Central memory CD8-positive, alpha-beta T cell (primary cell): Measurements from ENCODE around the gene FANCM.
A peak's percentile ranks its signal among the peaks of the same experiment; 100 is the strongest.

Experiments
- ATAC-seq: fragments of 150-1000 bp; cut with Tn5 transposase; replicated peaks from 2 replicates; pipeline ENCODE4 v1.10.0; 2022; ENCODE audit warnings: mild to moderate bottlenecking, moderate FRiP score, moderate number of reproducible peaks; ENCODE audit not compliant: poor library complexity, severe bottlenecking; ENCODE audit errors: extremely low read depth
- DNase-seq, 2 donors: peaks; one replicate each; pipeline ENCODE4 v3.0.0; 2021; ENCODE audit warnings: low spot score in 2 of 2
- H3K27ac Mint-ChIP-seq: one replicate; pipeline ENCODE4 v1.8.0; 2022; ENCODE audit warnings: low read depth, mild to moderate bottlenecking, moderate library complexity, mixed read lengths
- H3K27me3 Mint-ChIP-seq: one replicate; pipeline ENCODE4 v1.8.0; 2022; ENCODE audit warnings: mixed read lengths
- H3K36me3 Mint-ChIP-seq: one replicate; pipeline ENCODE4 v1.8.0; 2022; ENCODE audit warnings: mild to moderate bottlenecking, moderate library complexity, mixed read lengths; ENCODE audit not compliant: insufficient read depth
- H3K4me1 Mint-ChIP-seq: one replicate; pipeline ENCODE4 v1.8.0; 2022; ENCODE audit warnings: mixed read lengths
- H3K4me3 Mint-ChIP-seq: one replicate; pipeline ENCODE4 v1.8.0; 2022; ENCODE audit warnings: mild to moderate bottlenecking, moderate library complexity, mixed read lengths
- H3K9me3 Mint-ChIP-seq: one replicate; pipeline ENCODE4 v1.8.0; 2022; ENCODE audit warnings: mixed read lengths

The FANCM gene, protein sequence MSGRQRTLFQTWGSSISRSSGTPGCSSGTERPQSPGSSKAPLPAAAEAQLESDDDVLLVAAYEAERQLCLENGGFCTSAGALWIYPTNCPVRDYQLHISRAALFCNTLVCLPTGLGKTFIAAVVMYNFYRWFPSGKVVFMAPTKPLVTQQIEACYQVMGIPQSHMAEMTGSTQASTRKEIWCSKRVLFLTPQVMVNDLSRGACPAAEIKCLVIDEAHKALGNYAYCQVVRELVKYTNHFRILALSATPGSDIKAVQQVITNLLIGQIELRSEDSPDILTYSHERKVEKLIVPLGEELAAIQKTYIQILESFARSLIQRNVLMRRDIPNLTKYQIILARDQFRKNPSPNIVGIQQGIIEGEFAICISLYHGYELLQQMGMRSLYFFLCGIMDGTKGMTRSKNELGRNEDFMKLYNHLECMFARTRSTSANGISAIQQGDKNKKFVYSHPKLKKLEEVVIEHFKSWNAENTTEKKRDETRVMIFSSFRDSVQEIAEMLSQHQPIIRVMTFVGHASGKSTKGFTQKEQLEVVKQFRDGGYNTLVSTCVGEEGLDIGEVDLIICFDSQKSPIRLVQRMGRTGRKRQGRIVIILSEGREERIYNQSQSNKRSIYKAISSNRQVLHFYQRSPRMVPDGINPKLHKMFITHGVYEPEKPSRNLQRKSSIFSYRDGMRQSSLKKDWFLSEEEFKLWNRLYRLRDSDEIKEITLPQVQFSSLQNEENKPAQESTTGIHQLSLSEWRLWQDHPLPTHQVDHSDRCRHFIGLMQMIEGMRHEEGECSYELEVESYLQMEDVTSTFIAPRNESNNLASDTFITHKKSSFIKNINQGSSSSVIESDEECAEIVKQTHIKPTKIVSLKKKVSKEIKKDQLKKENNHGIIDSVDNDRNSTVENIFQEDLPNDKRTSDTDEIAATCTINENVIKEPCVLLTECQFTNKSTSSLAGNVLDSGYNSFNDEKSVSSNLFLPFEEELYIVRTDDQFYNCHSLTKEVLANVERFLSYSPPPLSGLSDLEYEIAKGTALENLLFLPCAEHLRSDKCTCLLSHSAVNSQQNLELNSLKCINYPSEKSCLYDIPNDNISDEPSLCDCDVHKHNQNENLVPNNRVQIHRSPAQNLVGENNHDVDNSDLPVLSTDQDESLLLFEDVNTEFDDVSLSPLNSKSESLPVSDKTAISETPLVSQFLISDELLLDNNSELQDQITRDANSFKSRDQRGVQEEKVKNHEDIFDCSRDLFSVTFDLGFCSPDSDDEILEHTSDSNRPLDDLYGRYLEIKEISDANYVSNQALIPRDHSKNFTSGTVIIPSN (N-terminal part only)

GRCh38 chr14:45135659-45136395 is at the start of gene FANCM:
Gene FANCM, plus strand, starts transcription at chr14:45135930. Its CDS starts 102 bp downstream, at chr14:45136032.
- ATAC-seq: peak; percentile 46
- Mint-ChIP-seq H3K9me3 (no peaks in the 10 kb centered on the region), H3K27ac (peak within 1 kb of the TSS; percentile 98), H3K27me3 (no peaks in the 10 kb centered on the region), H3K4me1 (peaks cover 39% of the 10 kb centered on the region), H3K36me3 (peaks cover 21% of the 10 kb centered on the region), H3K4me3 (peak within 1 kb of the TSS; percentile 98)
- DNase-seq: peak; percentile 75 to 81

DNA sequence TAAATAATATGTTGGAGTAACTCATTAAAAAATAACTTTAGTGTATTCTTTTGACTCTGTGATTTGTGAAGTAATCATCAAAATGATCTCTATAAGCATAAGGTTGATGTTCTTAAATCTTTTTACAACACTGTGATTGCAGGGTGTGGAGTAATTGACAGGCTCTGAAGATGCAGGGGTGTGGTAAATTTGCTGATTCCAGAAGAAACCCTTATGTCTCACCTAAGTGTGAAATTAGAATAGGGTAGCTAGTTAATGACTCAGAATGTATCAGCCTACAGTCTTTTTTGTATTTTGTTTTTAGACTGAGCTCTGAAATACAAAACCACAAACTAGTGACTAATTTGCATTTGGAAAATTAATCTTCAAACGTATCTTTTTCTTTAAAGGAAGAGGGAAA is 45.9 kb upstream of the FANCM start:
- ATAC-seq: peak; percentile 45
- Mint-ChIP-seq H3K36me3 (peaks cover 12% of the 10 kb centered on the region), H3K27me3 (no peaks in the 10 kb centered on the region), H3K27ac (peak overlapping the region; percentile 46), H3K4me3 (no peak overlapping the region), H3K4me1 (peaks cover 81% of the 10 kb centered on the region), H3K9me3 (no peaks in the 10 kb centered on the region)
- DNase-seq: no peak

GRCh38 chr14:45091710-45092109 is 44.0 kb upstream of the FANCM start:
- no peak for ATAC-seq
- Mint-ChIP-seq H3K27me3 (no peaks in the 10 kb centered on the region), H3K9me3 (no peaks in the 10 kb centered on the region)

GRCh38 chr14:45094275-45094674 is 41.5 kb upstream of the FANCM start:
- ATAC-seq: no peak
- no peak for DNase-seq
- H3K4me3 Mint-ChIP-seq: no peak overlapping the region
- no peaks in the 10 kb centered on the region for H3K9me3 Mint-ChIP-seq
- H3K27ac Mint-ChIP-seq: no peak overlapping the region
- peaks cover 38% of the 10 kb centered on the region for H3K36me3 Mint-ChIP-seq
- H3K4me1 Mint-ChIP-seq: peaks cover 52% of the 10 kb centered on the region
- H3K27me3 Mint-ChIP-seq: no peaks in the 10 kb centered on the region

More at GRCh38 chr14:45091710-45092109, 44.0 kb upstream of the FANCM start:
- Mint-ChIP-seq H3K4me3 (no peak overlapping the region), H3K27ac (no peak overlapping the region), H3K4me1 (peaks cover 66% of the 10 kb centered on the region), H3K36me3 (peaks cover 26% of the 10 kb centered on the region)
- DNase-seq: no peak

GRCh38 chr14:45095143-45095542 is 40.6 kb upstream of the FANCM start:
- H3K4me1 Mint-ChIP-seq: peaks cover 44% of the 10 kb centered on the region
- ATAC-seq: no peak
- H3K27me3 Mint-ChIP-seq: no peaks in the 10 kb centered on the region
- no peak overlapping the region for H3K27ac Mint-ChIP-seq
- DNase-seq: no peak
- no peaks in the 10 kb centered on the region for H3K9me3 Mint-ChIP-seq
- H3K36me3 Mint-ChIP-seq: peaks cover 41% of the 10 kb centered on the region
- no peak overlapping the region for H3K4me3 Mint-ChIP-seq

GRCh38 chr14:45096218-45096617 is 39.5 kb upstream of the FANCM start:
- no peaks in the 10 kb centered on the region for H3K27me3 Mint-ChIP-seq
- H3K36me3 Mint-ChIP-seq: peaks cover 47% of the 10 kb centered on the region
- peaks cover 34% of the 10 kb centered on the region for H3K4me1 Mint-ChIP-seq

GRCh38 chr14:45103806-45104205 is 31.9 kb upstream of the FANCM start:
- H3K36me3 Mint-ChIP-seq: peaks cover 40% of the 10 kb centered on the region
- H3K4me1 Mint-ChIP-seq: no peaks in the 10 kb centered on the region
- H3K9me3 Mint-ChIP-seq: no peaks in the 10 kb centered on the region
- DNase-seq: no peak
- no peak overlapping the region for H3K4me3 Mint-ChIP-seq
- H3K27me3 Mint-ChIP-seq: no peaks in the 10 kb centered on the region
- peak overlapping the region; percentile 9 for H3K27ac Mint-ChIP-seq
- no peak for ATAC-seq

More at GRCh38 chr14:45096218-45096617, 39.5 kb upstream of the FANCM start:
- ATAC-seq (no peak), DNase-seq (no peak)
- Mint-ChIP-seq H3K4me3 (no peak overlapping the region), H3K27ac (no peak overlapping the region), H3K9me3 (no peaks in the 10 kb centered on the region)

GRCh38 chr14:45104561-45104960 is 31.2 kb upstream of the FANCM start:
- H3K27me3 Mint-ChIP-seq: no peaks in the 10 kb centered on the region
- H3K9me3 Mint-ChIP-seq: no peaks in the 10 kb centered on the region

DNA sequence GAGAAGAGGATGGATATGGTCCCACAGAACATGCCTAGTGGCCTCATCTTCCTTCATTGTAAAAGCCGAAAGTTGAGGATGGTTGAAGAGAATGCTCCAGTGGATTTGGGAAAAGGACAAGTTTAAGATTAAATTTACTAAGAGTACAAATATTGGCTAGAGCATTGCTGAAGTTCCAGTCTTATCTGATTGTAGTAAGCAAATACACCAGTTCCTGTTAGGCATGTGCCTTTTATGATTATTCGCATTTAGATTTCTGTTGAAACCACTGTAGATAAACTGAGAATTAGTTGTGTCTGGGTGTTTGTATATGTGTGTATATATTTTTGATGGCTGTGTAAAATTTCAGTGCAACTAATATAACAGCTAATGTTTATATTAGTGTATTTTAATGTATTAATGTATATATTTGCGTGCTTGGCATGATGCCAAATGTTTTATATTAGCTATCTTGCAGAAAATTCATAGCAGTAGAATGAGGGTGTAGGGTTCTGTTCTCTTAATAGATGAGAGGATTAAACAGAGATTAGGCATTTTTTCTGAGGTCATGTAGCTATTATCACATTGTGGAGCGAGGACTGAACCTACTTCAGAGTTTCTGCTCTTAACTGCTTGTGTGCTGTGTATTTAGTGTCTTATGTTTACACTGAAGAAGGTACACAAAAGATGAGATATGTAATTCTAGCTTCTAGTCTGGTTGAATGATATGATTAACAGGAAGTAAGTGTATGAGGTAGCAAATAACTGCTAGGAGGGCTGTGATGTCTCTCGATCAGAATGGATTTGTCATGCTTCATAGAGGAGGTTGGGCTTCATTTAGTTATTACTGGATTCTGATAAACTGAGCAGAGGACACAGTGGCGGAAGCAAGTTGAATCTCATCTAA is 22.6 kb upstream of the FANCM start:
- Mint-ChIP-seq H3K4me3 (no peak overlapping the region), H3K27me3 (no peaks in the 10 kb centered on the region)
- ATAC-seq: no peak

More at GRCh38 chr14:45104561-45104960, 31.2 kb upstream of the FANCM start:
- DNase-seq: no peak
- Mint-ChIP-seq H3K4me1 (no peaks in the 10 kb centered on the region), H3K27ac (peak overlapping the region; percentile 9), H3K4me3 (no peak overlapping the region), H3K36me3 (peaks cover 39% of the 10 kb centered on the region)
- ATAC-seq: no peak

GRCh38 chr14:45114327-45114726 is 21.4 kb upstream of the FANCM start:
- Mint-ChIP-seq H3K9me3 (no peaks in the 10 kb centered on the region), H3K4me3 (no peak overlapping the region), H3K27ac (no peak overlapping the region), H3K27me3 (no peaks in the 10 kb centered on the region), H3K36me3 (peaks cover 56% of the 10 kb centered on the region), H3K4me1 (peaks cover 9% of the 10 kb centered on the region)
- ATAC-seq: no peak
- no peak for DNase-seq

More for the DNA sequence above, 22.6 kb upstream of the FANCM start:
- H3K4me1 Mint-ChIP-seq: peaks cover 9% of the 10 kb centered on the region
- peak overlapping the region; percentile 69 for H3K27ac Mint-ChIP-seq
- DNase-seq: no peak
- H3K9me3 Mint-ChIP-seq: no peaks in the 10 kb centered on the region
- peaks cover 54% of the 10 kb centered on the region for H3K36me3 Mint-ChIP-seq

DNA sequence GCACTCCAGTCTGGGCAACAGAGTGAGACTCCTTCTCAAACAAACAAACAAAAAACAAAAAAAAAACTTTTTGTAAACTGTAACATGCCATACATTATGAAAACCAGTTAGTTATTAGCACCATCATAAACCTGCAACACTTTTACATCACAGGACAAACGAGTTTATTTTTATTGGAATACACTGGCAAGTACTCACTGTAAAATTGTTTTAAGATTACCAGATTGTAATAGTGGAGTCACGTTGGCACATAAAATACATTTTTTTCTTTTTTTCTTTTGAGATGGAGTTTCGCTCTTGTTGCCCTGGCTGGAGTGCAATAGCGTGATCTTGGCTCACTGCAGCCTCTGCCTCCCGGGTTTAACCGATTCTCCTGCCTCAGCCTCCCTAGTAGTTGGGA is 17.1 kb upstream of the FANCM start:
- Mint-ChIP-seq H3K27me3 (no peaks in the 10 kb centered on the region), H3K4me3 (no peak overlapping the region), H3K9me3 (no peaks in the 10 kb centered on the region), H3K4me1 (peaks cover 4% of the 10 kb centered on the region), H3K27ac (no peak overlapping the region), H3K36me3 (peaks cover 45% of the 10 kb centered on the region)
- DNase-seq: no peak
- ATAC-seq: no peak
